Testis (tissue), 2 donors: ENCODE measurements around the gene TBXAS1.

Experiments used
- CTCF ChIP-seq, 3 experiments: fragments of 450-650 bp in 2 of 3; fragments of 200-600 bp in 1 of 3; sonication (generic) in 1 of 3; IDR thresholded peaks; one replicate each; pipeline ENCODE4 v1.5.1; 2016 to 2019; ENCODE audit warnings: antibody characterized with exemption in 3 of 3, mild to moderate bottlenecking in 2 of 3, moderate library complexity in 1 of 3
- POLR2A ChIP-seq: fragments of 450-650 bp; IDR thresholded peaks from one replicate; pipeline ENCODE4 v1.6.1; 2017; ENCODE audit warnings: antibody characterized with exemption, mild to moderate bottlenecking, moderate library complexity

GRCh38 chr7:139930286-139930965, 101.4 kb downstream of the TBXAS1 start:
- TF ChIP-seq CTCF (IDR thresholded peaks at IDR 0.05) (no peak), POLR2A (no peak)
